ENCODE measurements around the gene SLC17A9.

Gene SLC17A9

DNA sequence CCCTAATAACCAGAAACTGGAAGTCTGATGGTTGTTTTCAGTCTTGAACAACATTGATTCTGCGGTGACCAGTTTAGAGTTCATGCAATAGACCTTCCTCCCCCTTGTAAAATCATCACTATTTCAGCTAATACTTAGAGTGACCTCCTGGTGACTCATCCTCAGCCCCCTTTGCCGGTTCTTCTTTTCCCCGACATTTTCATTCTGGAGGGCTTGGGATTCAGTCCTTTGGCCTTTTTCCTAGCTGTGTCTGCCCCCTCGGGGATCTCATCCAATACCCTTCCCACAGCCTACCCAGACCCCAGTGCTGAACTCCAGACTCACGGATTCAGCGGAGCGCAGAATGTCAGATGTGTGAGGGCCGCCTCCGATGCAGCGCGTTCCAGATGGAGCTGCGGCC, 61.8 kb downstream of the SLC17A9 start:
- H4K20me1 ChIP-seq: no peaks in the 10 kb centered on the region
- peaks cover 79% of the 10 kb centered on the region for H3K4me1 ChIP-seq
- H3K9me3 ChIP-seq: peaks cover 25% of the 10 kb centered on the region
- no peak for TF ChIP-seq Cebpa-rat (IDR thresholded peaks at IDR 0.05)
- no peak overlapping the region for H3K9ac ChIP-seq
- no peak overlapping the region for H3K4me2 ChIP-seq
- H3K27ac ChIP-seq: no peak overlapping the region
- H3K36me3 ChIP-seq: no peaks in the 10 kb centered on the region
- H3K27me3 ChIP-seq: peaks cover 43% of the 10 kb centered on the region
- H3K4me3 ChIP-seq: no peak overlapping the region

DNA sequence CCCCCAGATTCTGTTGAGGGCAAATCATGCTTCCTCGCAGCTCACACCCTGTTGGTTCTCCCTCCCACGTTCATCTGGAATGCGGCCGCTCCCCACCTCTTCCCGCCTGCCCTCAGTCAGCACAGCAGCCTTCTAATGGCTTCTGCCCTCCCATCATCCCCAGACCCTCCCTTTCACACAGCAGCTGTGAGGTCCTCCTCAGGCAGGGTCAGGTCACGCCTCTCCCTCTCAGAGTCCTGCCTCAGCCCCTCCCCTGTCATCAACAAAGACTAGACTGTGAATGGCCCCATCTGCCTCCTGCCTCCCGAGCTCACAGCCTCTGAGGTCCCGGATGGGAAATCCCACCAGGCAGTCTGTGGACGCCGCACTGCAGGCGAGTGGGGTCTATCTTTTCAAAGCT, 62.2 kb downstream of the SLC17A9 start:
- no peak for TF ChIP-seq Cebpa-rat (IDR thresholded peaks at IDR 0.05)
- H3K27me3 ChIP-seq: peaks cover 43% of the 10 kb centered on the region
- H3K36me3 ChIP-seq: no peaks in the 10 kb centered on the region
- no peak overlapping the region for H3K4me3 ChIP-seq
- peaks cover 25% of the 10 kb centered on the region for H3K9me3 ChIP-seq
- H4K20me1 ChIP-seq: no peaks in the 10 kb centered on the region
- H3K9ac ChIP-seq: no peak overlapping the region
- no peak overlapping the region for H3K27ac ChIP-seq
- peak overlapping the region; percentile 29 for H3K4me2 ChIP-seq
- H3K4me1 ChIP-seq: peaks cover 79% of the 10 kb centered on the region

DNA sequence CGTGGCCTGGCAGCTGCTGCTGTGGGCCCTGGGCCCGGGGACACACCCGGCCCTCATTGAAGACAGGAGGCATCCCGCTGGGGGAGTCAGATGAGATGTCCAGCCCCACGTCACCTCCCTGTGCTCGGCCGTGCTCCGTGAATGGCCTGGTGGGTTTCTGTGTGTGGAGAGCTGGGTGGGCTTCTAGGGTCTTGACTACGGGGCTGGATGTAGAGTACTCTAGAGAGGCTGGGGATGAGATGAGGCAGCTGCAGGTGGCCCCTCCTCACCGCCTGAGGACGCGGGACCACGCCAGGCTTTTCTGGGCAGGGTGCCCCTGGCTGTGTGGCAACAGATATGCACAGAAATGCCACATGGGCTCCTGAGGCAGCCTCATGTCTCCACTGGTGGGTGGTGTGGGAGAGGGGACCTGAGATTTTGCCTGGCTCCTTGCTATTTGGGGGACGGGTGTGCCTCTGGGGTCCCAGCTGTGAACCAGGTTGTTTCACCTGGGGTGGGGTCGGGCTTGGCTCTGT, 62.7 kb downstream of the SLC17A9 start:
- H3K36me3 ChIP-seq: no peaks in the 10 kb centered on the region
- H3K4me1 ChIP-seq: peaks cover 74% of the 10 kb centered on the region
- H4K20me1 ChIP-seq: no peaks in the 10 kb centered on the region
- no peak overlapping the region for H3K4me3 ChIP-seq
- TF ChIP-seq Cebpa-rat (IDR thresholded peaks at IDR 0.05): no peak
- peaks cover 43% of the 10 kb centered on the region for H3K27me3 ChIP-seq
- H3K9me3 ChIP-seq: peaks cover 27% of the 10 kb centered on the region
- no peak overlapping the region for H3K27ac ChIP-seq
- peak overlapping the region; percentile 29 for H3K4me2 ChIP-seq
- no peak overlapping the region for H3K9ac ChIP-seq

DNA sequence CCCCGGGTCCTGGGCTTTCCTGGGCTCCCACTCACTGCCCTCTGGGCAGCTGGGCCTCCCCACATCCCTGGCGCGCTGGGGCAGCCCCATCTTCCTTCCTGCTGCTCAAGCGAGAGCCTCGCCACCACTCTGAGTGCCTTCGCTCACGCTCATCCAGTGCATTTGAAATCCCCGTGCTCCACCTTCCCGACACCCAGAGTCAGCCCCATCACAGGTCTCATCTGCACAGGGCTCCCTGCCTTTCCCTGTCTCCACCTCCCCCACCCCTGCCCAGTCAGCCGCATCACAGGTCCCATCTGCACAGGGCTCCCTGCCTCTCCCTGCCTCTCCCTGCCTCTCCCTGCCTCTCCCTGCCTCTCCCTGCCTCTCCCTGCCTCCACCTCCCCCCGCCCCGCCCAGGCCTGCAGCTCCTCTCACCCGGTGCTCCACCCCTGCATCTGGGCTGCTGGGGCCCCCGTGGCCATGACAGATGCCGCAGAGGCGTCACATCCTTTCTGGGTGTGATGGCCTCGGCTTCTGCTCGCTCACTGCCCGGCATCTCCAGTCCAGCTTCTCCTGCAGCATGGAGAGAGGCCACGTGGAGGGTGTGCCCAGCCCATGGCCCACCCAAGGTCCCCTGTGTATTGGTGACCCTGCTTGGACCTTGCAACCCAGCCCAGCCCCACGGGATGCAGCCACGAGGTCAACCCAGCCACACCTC, 63.3 kb downstream of the SLC17A9 start:
- Histone ChIP-seq H3K36me3 (no peaks in the 10 kb centered on the region; the same call in 1 of the 2 replicates), H3K9me3 (peaks cover 33% of the 10 kb centered on the region), H3K27ac (no peak overlapping the region), H3K4me3 (no peak overlapping the region), H3K4me1 (peaks cover 70% of the 10 kb centered on the region), H4K20me1 (no peaks in the 10 kb centered on the region), H3K4me2 (peak overlapping the region; percentile 69; the same call in 1 of the 2 replicates), H3K9ac (no peak overlapping the region), H3K27me3 (peaks cover 43% of the 10 kb centered on the region)
- no peak for TF ChIP-seq Cebpa-rat (IDR thresholded peaks at IDR 0.05)

DNA sequence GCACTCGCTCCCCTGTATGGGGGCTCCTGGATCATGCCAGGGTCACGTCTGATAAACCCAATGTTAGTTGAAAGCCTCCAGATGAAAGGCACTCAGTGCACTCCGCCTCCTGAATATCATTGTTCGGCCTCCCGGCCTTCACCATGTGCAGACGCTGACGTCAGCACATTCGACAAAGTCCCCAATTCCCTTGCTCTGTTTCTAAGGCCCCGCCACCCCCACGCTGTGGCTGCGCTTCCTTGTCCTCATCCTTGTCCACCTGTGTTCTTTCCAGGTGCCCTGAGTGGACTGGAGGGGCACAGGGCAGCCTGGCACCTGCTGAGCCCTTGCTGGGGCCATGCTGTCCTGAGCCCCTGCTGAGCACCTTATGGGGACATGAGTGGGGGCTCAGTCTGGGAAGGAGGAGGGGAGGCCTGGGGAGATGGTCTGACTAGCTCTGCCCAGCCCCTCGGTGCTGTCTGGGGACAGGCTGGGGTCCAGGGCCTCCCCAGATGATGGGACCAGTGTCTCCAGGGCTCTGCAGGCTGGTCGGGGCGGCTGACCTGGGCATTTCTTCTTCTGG, 64.1 kb downstream of the SLC17A9 start:
- Histone ChIP-seq H3K27me3 (peaks cover 43% of the 10 kb centered on the region), H3K4me1 (peaks cover 66% of the 10 kb centered on the region), H3K27ac (no peak overlapping the region), H3K4me3 (no peak overlapping the region), H4K20me1 (no peaks in the 10 kb centered on the region), H3K9me3 (peaks cover 37% of the 10 kb centered on the region), H3K9ac (no peak overlapping the region), H3K36me3 (no peaks in the 10 kb centered on the region; the same call in 1 of the 2 replicates), H3K4me2 (peak overlapping the region; percentile 69; the same call in 1 of the 2 replicates)
- no peak for TF ChIP-seq Cebpa-rat (IDR thresholded peaks at IDR 0.05)

DNA sequence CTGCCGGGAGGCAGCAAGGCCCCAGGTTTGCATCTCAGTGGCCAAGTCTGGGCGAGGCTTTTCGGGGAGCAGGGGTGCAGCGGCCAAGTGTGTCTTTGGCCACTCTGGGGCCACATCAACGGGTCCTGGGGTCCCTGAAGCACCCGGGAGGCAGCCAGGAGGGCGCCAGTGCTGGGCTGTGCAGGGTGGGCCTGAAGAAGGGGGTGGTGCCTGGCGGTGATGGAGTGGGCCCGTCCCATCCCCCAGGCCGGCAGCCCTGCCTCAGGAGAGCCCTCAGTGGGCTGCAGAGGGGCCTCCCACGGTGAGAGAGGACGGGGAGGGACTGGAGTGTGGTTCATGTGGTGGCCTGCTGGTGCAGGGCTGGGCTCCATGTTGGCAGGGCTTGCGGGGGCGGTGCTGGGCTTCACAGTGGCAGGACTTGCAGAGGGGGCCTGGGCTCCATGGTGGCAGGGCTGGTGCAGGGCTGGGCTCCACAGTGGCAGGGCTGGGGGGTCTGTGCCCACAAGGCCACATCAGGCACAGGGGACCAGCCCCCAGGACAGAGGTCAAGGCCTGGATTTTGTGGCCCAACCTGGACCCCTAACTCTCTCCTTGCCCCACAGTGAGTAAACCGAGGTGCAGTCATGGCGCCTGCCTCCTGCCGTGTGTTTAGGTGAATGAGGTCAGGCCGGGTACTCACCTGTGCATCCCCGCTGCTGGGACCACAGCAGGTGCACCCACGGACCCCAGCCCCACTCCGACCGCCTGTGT, 64.7 kb downstream of the SLC17A9 start:
- Histone ChIP-seq H3K9ac (no peak overlapping the region), H3K4me3 (no peak overlapping the region; the same call in 1 of the 2 replicates), H3K4me1 (peaks cover 66% of the 10 kb centered on the region), H4K20me1 (no peaks in the 10 kb centered on the region), H3K27me3 (peaks cover 43% of the 10 kb centered on the region), H3K36me3 (no peaks in the 10 kb centered on the region; the same call in 1 of the 2 replicates), H3K27ac (0 out of 2 replicates have a peak overlapping the region, but pooled peaks have one; percentile 50), H3K9me3 (peaks cover 37% of the 10 kb centered on the region), H3K4me2 (peak overlapping the region; percentile 69)
- TF ChIP-seq Cebpa-rat (IDR thresholded peaks at IDR 0.05): no peak

DNA sequence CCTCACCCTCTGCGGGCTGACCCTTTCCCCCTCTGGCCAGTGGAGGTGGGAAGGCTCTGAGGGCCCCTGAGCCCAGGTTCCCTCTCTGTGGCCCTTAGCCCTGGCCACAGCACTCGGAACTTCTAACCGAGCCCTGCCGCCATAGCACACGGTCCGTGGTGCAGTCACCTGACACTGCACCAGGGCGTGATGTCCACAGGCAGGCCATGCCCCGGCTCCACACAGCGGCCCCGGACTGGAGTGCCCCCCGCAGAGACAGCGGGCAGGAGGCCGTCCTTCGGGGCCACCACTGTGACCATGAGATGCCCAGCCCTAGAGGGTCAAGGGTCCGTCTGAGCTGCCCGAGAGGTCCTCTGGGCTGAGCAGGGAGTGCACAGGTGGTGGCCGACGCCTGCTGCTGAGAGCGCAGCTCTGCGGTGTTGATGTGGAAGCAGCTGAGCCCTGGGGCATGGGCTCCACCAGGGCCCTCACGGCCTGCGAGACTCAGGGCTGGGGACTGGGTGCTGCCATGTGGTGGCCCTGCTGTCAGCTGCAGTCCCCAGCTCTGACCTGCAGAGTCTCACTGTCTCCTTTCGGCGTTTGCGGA, 65.4 kb downstream of the SLC17A9 start:
- no peak overlapping the region for H3K9ac ChIP-seq
- peaks cover 31% of the 10 kb centered on the region for H3K9me3 ChIP-seq
- H3K4me1 ChIP-seq: peaks cover 66% of the 10 kb centered on the region
- TF ChIP-seq Cebpa-rat (IDR thresholded peaks at IDR 0.05): no peak
- H3K27ac ChIP-seq: peak overlapping the region; percentile 50
- H4K20me1 ChIP-seq: no peaks in the 10 kb centered on the region
- H3K4me3 ChIP-seq: no peak overlapping the region; the same call in 1 of the 2 replicates
- H3K4me2 ChIP-seq: peak overlapping the region; percentile 69
- peaks cover 41% of the 10 kb centered on the region for H3K27me3 ChIP-seq
- no peaks in the 10 kb centered on the region; the same call in 1 of the 2 replicates for H3K36me3 ChIP-seq

Data from BLaER1 (cell line).